Mesenchymal stem cell (in vitro differentiated cells and primary cell): ENCODE measurements around the gene BIVM.

Source experiments
- DNase-seq: peaks from one replicate; pipeline ENCODE4 v3.0.0-alpha.2; 2013
- H2AFZ ChIP-seq: one replicate; pipeline ENCODE4 v1.6.1; 2013; ENCODE audit warnings: low read depth, mild to moderate bottlenecking, control low read depth, inconsistent platforms, low read length, moderate library complexity
- H2AK5ac ChIP-seq: 2 replicates; pipeline ENCODE4 v1.6.1; 2013; ENCODE audit warnings: low read length, moderate library complexity, mild to moderate bottlenecking, inconsistent platforms; ENCODE audit not compliant: severe bottlenecking
- H2BK120ac ChIP-seq: one replicate; pipeline ENCODE4 v1.6.1; 2013; ENCODE audit warnings: low read depth, mild to moderate bottlenecking, inconsistent platforms, low read length, moderate library complexity
- H2BK12ac ChIP-seq, 2 experiments: one replicate each; pipeline ENCODE4 v1.6.1; 2013; ENCODE audit warnings: inconsistent platforms in 2 of 2, low read length in 2 of 2, mild to moderate bottlenecking in 2 of 2, moderate library complexity in 2 of 2, control low read depth in 1 of 2
- H2BK15ac ChIP-seq: one replicate; pipeline ENCODE4 v1.6.1; 2013; ENCODE audit warnings: mild to moderate bottlenecking, low read depth, inconsistent platforms; ENCODE audit not compliant: poor library complexity, severe bottlenecking
- H2BK5ac ChIP-seq: 2 replicates; pipeline ENCODE4 v1.6.1; 2013; ENCODE audit warnings: low read depth, mild to moderate bottlenecking, low read length, control low read depth, inconsistent platforms; ENCODE audit not compliant: poor library complexity, severe bottlenecking
- H3K14ac ChIP-seq, 2 experiments: one replicate each; pipeline ENCODE4 v1.6.1; 2013; ENCODE audit warnings: inconsistent platforms in 2 of 2, low read length in 2 of 2, control low read depth in 1 of 2, mild to moderate bottlenecking in 1 of 2, moderate library complexity in 1 of 2
- H3K18ac ChIP-seq, 2 experiments: one replicate each; pipeline ENCODE4 v1.6.1; 2013; ENCODE audit warnings: inconsistent platforms in 2 of 2, low read length in 2 of 2, control low read depth in 1 of 2, low read depth in 1 of 2, mild to moderate bottlenecking in 1 of 2
- H3K23ac ChIP-seq, 2 experiments: one replicate each; pipeline ENCODE4 v1.6.1; 2013; ENCODE audit warnings: inconsistent platforms in 2 of 2, low read length in 2 of 2, mild to moderate bottlenecking in 2 of 2, moderate library complexity in 2 of 2, control low read depth in 1 of 2
- H3K27ac ChIP-seq: 2 replicates; pipeline ENCODE4 v1.5.1; 2013; ENCODE audit warnings: mild to moderate bottlenecking, moderate library complexity, low read length, control low read depth, inconsistent platforms; ENCODE audit not compliant: poor library complexity, severe bottlenecking
- H3K27me3 ChIP-seq, 2 experiments: 2 replicates each; pipeline versions ENCODE4 v1.6.1 to v1.7.0; 2013; ENCODE audit warnings: low read length in 2 of 2, mild to moderate bottlenecking in 2 of 2, moderate library complexity in 2 of 2, control low read depth in 1 of 2, inconsistent platforms in 1 of 2; ENCODE audit not compliant: control insufficient read depth in 1 of 2, insufficient read depth in 1 of 2
- H3K36me3 ChIP-seq, 2 experiments: 2 replicates each; pipeline versions ENCODE4 v1.6.1 to v1.7.0; 2013; ENCODE audit warnings: low read length in 2 of 2, control low read depth in 1 of 2, inconsistent platforms in 1 of 2, low read depth in 1 of 2, mild to moderate bottlenecking in 1 of 2; ENCODE audit not compliant: insufficient read depth in 2 of 2, control insufficient read depth in 1 of 2
- H3K4ac ChIP-seq, 2 experiments: one replicate each; pipeline ENCODE4 v1.6.1; 2013; ENCODE audit warnings: inconsistent platforms in 2 of 2, low read length in 2 of 2, mild to moderate bottlenecking in 2 of 2, moderate library complexity in 2 of 2, control low read depth in 1 of 2, low read depth in 1 of 2
- H3K4me1 ChIP-seq: 2 replicates; pipeline ENCODE4 v1.6.1; 2013; ENCODE audit warnings: low read depth, low read length, control low read depth; ENCODE audit not compliant: control insufficient read depth, insufficient read depth
- H3K4me2 ChIP-seq: 2 replicates; pipeline ENCODE4 v1.6.1; 2013; ENCODE audit warnings: low read length, mild to moderate bottlenecking, inconsistent platforms; ENCODE audit not compliant: poor library complexity, severe bottlenecking
- H3K4me3 ChIP-seq, 2 experiments: 2 replicates each; pipeline versions ENCODE4 v1.5.1 to v1.7.0; 2013; ENCODE audit warnings: low read length in 2 of 2, mild to moderate bottlenecking in 2 of 2, control low read depth in 1 of 2, low read depth in 1 of 2; ENCODE audit not compliant: insufficient read depth in 1 of 2
- H3K79me1 ChIP-seq: replicated peaks from 2 replicates; pipeline ENCODE4 v1.6.1; 2013; ENCODE audit warnings: mild to moderate bottlenecking, control low read depth, low read length, inconsistent platforms; ENCODE audit not compliant: poor library complexity, severe bottlenecking
- H3K9ac ChIP-seq: 2 replicates; pipeline ENCODE4 v1.7.0; 2013; ENCODE audit warnings: mild to moderate bottlenecking, low read length, moderate library complexity
- H3K9me3 ChIP-seq: 2 replicates; pipeline ENCODE4 v1.7.0; 2013; ENCODE audit warnings: mild to moderate bottlenecking, low read length; ENCODE audit not compliant: control insufficient read depth
- H4K8ac ChIP-seq: one replicate; pipeline ENCODE4 v1.6.1; 2013; ENCODE audit warnings: inconsistent platforms, mild to moderate bottlenecking, low read length, moderate library complexity
- H4K91ac ChIP-seq: one replicate; pipeline ENCODE4 v1.6.1; 2013; ENCODE audit warnings: mild to moderate bottlenecking, low read length, inconsistent platforms
- WGBS: methylation state at CpG from one replicate; pipeline ENCODE4 v1.1.7; 2013; ENCODE audit warnings: mixed read lengths; 5-methylcytosine and 5-hydroxymethylcytosine counted together

BIVM gene

DNA sequence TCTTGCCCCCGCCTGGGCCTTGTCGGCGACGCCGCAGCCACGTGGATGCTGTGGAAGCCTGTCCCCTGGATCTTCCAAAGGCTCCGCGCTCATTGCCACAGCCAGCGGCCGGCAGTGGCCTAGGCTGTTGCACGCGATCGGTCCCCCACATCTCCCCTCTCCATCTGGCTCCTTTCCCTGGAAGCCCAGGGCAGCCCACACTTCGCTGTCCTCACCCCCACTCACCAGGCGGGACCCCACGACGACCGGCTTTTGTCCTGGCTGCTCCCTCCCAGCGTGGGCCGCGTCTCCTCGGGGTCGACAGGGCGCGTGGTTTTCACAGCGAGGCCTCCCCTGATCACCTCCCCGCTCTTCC is 24.7 kb upstream of the BIVM start:
- Histone ChIP-seq H3K4me3 (peak overlapping the region in 1 of 2 experiments; percentile 90), H3K36me3 (peaks cover 0 to 6% of the 10 kb centered on the region in 2 experiments), H3K9ac (peak overlapping the region; percentile 94), H2AK5ac (peak overlapping the region; percentile 45), H2BK5ac (peak overlapping the region; percentile 66), H3K27ac (no peak overlapping the region), H4K91ac (peak overlapping the region; percentile 88), H3K79me1 (peaks cover 16% of the 10 kb centered on the region), H2BK15ac (peak overlapping the region; percentile 13), H3K4ac (peak overlapping the region; percentile 7 to 99), H2BK12ac (peak overlapping the region in 1 of 2 experiments; percentile 15), H3K18ac (peak overlapping the region; percentile 80 to 98), H3K9me3 (no peaks in the 10 kb centered on the region), H3K4me2 (no peak overlapping the region), H2BK120ac (no peak overlapping the region), H3K14ac (no peak overlapping the region), H3K27me3 (no peaks in the 10 kb centered on the region), H3K4me1 (peaks cover 16% of the 10 kb centered on the region), H3K23ac (no peak overlapping the region), H4K8ac (peak overlapping the region; percentile 99), H2AFZ (peak overlapping the region; percentile 100)
- no peak for DNase-seq
- 92% methylated on average over 27 of the region's 27 CpGs for WGBS

DNA sequence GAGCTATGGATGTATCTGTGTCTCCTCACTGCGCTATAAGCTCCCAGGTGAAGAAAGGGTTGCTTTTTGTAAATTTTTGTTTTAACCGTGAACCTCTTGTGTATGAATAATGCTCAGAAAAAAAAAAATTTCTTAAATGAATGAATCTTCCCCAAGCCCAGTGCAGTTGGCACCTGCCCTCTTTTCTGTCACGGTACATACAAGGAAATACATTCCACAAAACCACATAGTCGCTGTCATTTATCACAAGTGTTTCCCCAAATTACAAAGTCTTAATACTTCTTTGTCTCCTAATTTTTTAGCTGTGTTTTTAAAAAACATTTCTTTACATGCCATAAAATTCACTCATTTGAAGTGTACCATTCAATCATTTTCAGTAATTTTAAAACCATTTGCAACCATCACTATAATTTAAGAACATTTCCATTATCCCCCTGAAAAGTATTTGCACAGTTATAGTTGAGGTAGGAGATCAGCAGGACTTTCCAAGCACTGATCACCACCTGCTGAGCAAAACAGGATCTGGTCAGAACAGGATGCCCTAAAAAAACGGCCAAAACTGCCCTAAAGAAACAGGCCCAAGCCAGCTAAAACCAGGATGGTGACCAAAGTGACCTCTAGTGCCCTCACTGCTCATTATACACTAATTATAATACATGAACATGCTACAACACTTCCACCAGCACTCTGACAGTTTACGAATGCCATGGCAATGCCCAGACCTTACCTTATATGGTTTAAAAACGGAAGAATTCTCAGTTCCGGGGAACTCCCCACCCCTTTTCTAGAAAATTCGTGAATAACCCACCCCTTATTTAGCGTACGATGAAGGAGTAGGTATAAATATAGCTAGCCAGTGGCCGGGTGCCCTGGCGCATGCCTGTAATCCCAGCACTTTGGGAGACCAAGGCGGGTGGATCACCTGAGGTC is 24.1 kb upstream of the BIVM start:
- Histone ChIP-seq H3K79me1 (peaks cover 16% of the 10 kb centered on the region), H2AFZ (no peak overlapping the region), H3K18ac (no peak overlapping the region), H2BK12ac (no peak overlapping the region), H2BK15ac (no peak overlapping the region), H4K8ac (peak overlapping the region; percentile 99), H3K36me3 (peaks cover 0 to 6% of the 10 kb centered on the region in 2 experiments), H4K91ac (no peak overlapping the region), H3K27ac (no peak overlapping the region), H3K4me1 (peaks cover 16% of the 10 kb centered on the region), H3K23ac (no peak overlapping the region), H3K9me3 (no peaks in the 10 kb centered on the region), H3K14ac (no peak overlapping the region), H3K4me3 (no peak overlapping the region), H2AK5ac (no peak overlapping the region), H3K27me3 (no peaks in the 10 kb centered on the region), H2BK5ac (no peak overlapping the region), H3K4ac (peak overlapping the region in 1 of 2 experiments; percentile 7), H3K4me2 (no peak overlapping the region), H3K9ac (no peak overlapping the region), H2BK120ac (no peak overlapping the region)
- 90% methylated on average over 12 of the region's 14 CpGs for WGBS
- no peak for DNase-seq

- Histone ChIP-seq H3K9ac (peak overlapping the region; percentile 17), H2AFZ (no peak overlapping the region), H3K14ac (no peak overlapping the region), H3K4me3 (no peak overlapping the region), H2BK120ac (no peak overlapping the region), H3K27ac (no peak overlapping the region), H3K4ac (no peak overlapping the region), H2BK15ac (no peak overlapping the region), H3K4me1 (peaks cover 16% of the 10 kb centered on the region), H3K23ac (no peak overlapping the region), H3K18ac (no peak overlapping the region), H3K27me3 (no peaks in the 10 kb centered on the region), H4K91ac (no peak overlapping the region), H2BK12ac (no peak overlapping the region), H3K9me3 (no peaks in the 10 kb centered on the region), H4K8ac (no peak overlapping the region), H2BK5ac (no peak overlapping the region), H2AK5ac (no peak overlapping the region), H3K36me3 (peaks cover 0 to 6% of the 10 kb centered on the region in 2 experiments), H3K79me1 (peaks cover 13% of the 10 kb centered on the region), H3K4me2 (no peak overlapping the region)
- WGBS, result 98% methylated on average over 2 of the region's 2 CpGs
- no peak for DNase-seq
These were observed 22.6 kb upstream of the BIVM start for GRCh38 chr13:102776271-102776670.

DNA sequence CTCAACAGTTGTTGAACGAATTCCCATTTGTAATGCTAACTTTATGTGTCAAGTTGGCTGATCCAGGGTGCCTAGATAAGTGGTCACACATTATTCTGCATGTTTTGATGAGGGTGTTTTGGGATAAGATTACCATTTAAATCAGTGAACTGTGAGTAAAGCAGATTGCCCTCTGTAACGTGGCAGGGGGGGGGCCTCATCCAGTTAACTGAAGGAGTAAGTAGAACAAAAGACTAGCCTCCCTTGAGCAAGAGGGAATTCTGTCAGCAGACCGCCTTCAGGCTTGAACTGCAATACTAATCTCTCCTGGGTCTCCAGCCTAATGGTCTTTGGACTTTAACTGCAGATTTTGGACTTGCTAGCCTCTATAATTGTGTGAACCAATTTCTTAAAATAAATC is 21.2 kb upstream of the BIVM start:
- no peak overlapping the region for H3K9ac ChIP-seq
- no peak overlapping the region for H3K14ac ChIP-seq
- no peak overlapping the region for H2BK5ac ChIP-seq
- no peaks in the 10 kb centered on the region for H3K9me3 ChIP-seq
- DNase-seq, result no peak
- WGBS, result 77% methylated on average over 3 of the region's 3 CpGs
- H3K27ac ChIP-seq, result no peak overlapping the region
- no peaks in the 10 kb centered on the region for H3K27me3 ChIP-seq
- H4K8ac ChIP-seq, result no peak overlapping the region
- no peak overlapping the region for H2BK15ac ChIP-seq
- H2AK5ac ChIP-seq, result no peak overlapping the region
- peaks cover 10% of the 10 kb centered on the region for H3K4me1 ChIP-seq
- no peak overlapping the region for H2AFZ ChIP-seq
- no peak overlapping the region for H2BK12ac ChIP-seq
- H3K4me2 ChIP-seq, result no peak overlapping the region
- H3K23ac ChIP-seq, result no peak overlapping the region
- no peak overlapping the region for H2BK120ac ChIP-seq
- H3K4me3 ChIP-seq, result no peak overlapping the region
- H3K18ac ChIP-seq, result no peak overlapping the region
- H3K4ac ChIP-seq, result no peak overlapping the region
- no peak overlapping the region for H4K91ac ChIP-seq
- H3K36me3 ChIP-seq, result peaks cover 3 to 13% of the 10 kb centered on the region in 2 experiments
- peaks cover 6% of the 10 kb centered on the region for H3K79me1 ChIP-seq
